Measurements from ENCODE around the gene AGFG1.
A peak's percentile ranks its signal among the peaks of the same experiment; 100 is the strongest.

The AGFG1 gene

DNA sequence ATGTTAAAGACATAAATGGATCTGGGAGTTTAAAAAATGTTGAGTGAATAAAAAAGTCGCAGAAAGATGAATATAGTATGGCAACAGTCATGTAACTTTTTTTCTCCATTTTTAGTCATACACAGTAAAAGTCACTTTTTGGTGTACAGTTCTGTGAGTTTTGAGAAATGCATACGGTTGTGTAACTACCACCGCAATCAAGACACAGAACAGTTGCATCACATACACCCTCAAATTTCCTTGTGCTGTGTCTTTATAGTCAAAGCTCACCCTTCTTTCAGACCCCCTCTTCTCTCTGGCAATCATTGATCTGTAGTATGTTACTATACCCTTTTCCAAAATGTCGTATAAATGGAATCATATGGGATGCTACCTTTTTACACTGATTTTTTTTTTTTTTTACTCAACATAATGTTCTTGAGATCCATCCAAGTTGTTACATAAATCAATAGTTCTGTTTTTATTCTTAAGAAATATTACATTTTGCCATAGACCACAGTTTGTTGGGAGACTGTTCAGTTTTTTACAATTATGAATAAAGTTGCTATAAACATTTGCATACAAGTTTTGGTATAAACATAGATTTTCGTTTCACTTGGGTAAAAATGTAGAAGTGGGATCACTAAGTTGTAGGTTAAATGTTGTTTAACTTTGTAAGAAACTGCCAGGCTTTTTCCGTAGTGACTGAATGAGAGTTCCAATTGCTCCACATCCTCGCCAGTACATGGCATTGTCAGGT is 35.4 kb upstream of the AGFG1 start:
- Histone ChIP-seq H3K27me3 (replicated peaks) (no peaks in the 10 kb centered on the region), H3K36me3 (replicated peaks) (no peaks in the 10 kb centered on the region), H3K27ac (no peak overlapping the region), H3K4me3 (ENCODE audit: low read depth, low read length) (no peak overlapping the region)
- in situ Hi-C loops (cut with HindIII; ENCODE audit: low pct_ligation_motif_present, low sequenced_read_pairs), result no loop called here
- no peak for DNase-seq
- TF ChIP-seq, protein P1, sequence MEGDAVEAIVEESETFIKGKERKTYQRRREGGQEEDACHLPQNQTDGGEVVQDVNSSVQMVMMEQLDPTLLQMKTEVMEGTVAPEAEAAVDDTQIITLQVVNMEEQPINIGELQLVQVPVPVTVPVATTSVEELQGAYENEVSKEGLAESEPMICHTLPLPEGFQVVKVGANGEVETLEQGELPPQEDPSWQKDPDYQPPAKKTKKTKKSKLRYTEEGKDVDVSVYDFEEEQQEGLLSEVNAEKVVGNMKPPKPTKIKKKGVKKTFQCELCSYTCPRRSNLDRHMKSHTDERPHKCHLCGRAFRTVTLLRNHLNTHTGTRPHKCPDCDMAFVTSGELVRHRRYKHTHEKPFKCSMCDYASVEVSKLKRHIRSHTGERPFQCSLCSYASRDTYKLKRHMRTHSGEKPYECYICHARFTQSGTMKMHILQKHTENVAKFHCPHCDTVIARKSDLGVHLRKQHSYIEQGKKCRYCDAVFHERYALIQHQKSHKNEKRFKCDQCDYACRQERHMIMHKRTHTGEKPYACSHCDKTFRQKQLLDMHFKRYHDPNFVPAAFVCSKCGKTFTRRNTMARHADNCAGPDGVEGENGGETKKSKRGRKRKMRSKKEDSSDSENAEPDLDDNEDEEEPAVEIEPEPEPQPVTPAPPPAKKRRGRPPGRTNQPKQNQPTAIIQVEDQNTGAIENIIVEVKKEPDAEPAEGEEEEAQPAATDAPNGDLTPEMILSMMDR (IDR thresholded peaks at IDR 0.05; ENCODE audit: low read depth, low read length, missing control alignments), result no peak

- H3K36me3 ChIP-seq (replicated peaks), result no peaks in the 10 kb centered on the region
- no peak overlapping the region for H3K27ac ChIP-seq
- in situ Hi-C loops (cut with HindIII; ENCODE audit: low pct_ligation_motif_present, low sequenced_read_pairs), result no loop called here
- TF ChIP-seq, protein P1 (IDR thresholded peaks at IDR 0.05; ENCODE audit: low read depth, low read length, missing control alignments), result no peak
- H3K4me3 ChIP-seq (ENCODE audit: low read depth, low read length), result no peak overlapping the region
- no peaks in the 10 kb centered on the region for H3K27me3 ChIP-seq (replicated peaks)
- no peak for DNase-seq
Measured at GRCh38 chr2:227439214-227439613, 32.7 kb upstream of the AGFG1 start.

GRCh38 chr2:227442639-227443038 is 29.3 kb upstream of the AGFG1 start:
- TF ChIP-seq, protein P1 (IDR thresholded peaks at IDR 0.05; ENCODE audit: low read depth, low read length, missing control alignments), result no peak
- in situ Hi-C loops (cut with HindIII; ENCODE audit: low pct_ligation_motif_present, low sequenced_read_pairs), result no loop called here
- no peak overlapping the region for H3K27ac ChIP-seq
- no peaks in the 10 kb centered on the region for H3K36me3 ChIP-seq (replicated peaks)
- no peaks in the 10 kb centered on the region for H3K27me3 ChIP-seq (replicated peaks)
- no peak overlapping the region for H3K4me3 ChIP-seq (ENCODE audit: low read depth, low read length)
- no peak for DNase-seq

DNA sequence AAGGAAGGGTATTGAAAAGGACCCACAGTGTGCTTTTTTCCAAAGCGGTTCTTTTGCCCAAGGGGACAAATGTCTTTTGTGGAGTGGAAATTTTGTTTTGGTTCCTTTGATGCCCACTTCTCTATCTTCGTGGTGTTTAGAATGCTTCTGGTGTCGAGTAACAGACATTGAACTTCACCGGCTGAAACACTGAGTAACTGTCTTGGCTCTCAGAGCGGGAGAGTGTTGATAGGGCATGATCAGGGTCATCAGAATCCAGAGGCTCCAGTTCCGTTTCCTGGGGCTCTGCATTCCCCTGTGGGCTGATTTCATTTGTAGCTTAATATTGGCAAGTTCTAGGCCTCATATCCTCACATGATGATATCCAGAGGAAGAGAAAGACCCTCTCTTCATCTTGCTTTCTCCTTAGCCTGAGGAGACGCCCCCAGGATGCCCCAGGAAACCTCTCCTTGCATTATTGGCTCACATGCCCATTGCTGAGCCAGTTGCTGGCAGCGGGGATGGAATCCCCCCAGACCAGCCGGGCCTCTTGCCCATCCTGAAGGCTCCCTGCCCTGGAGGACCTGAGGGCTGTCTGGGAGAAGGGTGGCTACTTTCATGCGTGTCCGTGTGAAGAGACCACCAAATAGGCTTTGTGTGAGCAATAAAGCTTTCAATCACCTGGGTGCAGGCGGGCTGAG is 27.9 kb upstream of the AGFG1 start:
- no peak for DNase-seq
- Histone ChIP-seq H3K27ac (no peak overlapping the region), H3K4me3 (ENCODE audit: low read depth, low read length) (no peak overlapping the region), H3K36me3 (replicated peaks) (no peaks in the 10 kb centered on the region), H3K27me3 (replicated peaks) (no peaks in the 10 kb centered on the region)
- TF ChIP-seq, protein P1 (IDR thresholded peaks at IDR 0.05; ENCODE audit: low read depth, low read length, missing control alignments), result no peak
- in situ Hi-C loops (cut with HindIII; ENCODE audit: low pct_ligation_motif_present, low sequenced_read_pairs), result no loop called here

- Histone ChIP-seq H3K36me3 (replicated peaks) (no peaks in the 10 kb centered on the region), H3K27ac (no peak overlapping the region), H3K4me3 (ENCODE audit: low read depth, low read length) (no peak overlapping the region), H3K27me3 (replicated peaks) (no peaks in the 10 kb centered on the region)
- DNase-seq, result peak; percentile 33
- in situ Hi-C loops (cut with HindIII; ENCODE audit: low pct_ligation_motif_present, low sequenced_read_pairs), result no loop called here
- TF ChIP-seq, protein P1 (IDR thresholded peaks at IDR 0.05; ENCODE audit: low read depth, low read length, missing control alignments), result no peak
Measured at GRCh38 chr2:227447606-227448005, 24.4 kb upstream of the AGFG1 start.

Data from brain microvascular endothelial cell (primary cell).